Ishikawa (cell line): Measurements from ENCODE around the gene BLOC1S3.

Experiments used
- CEBPB ChIP-seq: IDR thresholded peaks from 2 replicates; pipeline ENCODE4 v1.6.1; 2012
- CREB1 ChIP-seq: IDR thresholded peaks from 2 replicates; pipeline ENCODE4 v1.6.1; 2012; ENCODE audit warnings: low read depth
- EGR1 ChIP-seq: IDR thresholded peaks from 2 replicates; pipeline ENCODE4 v1.6.1; 2012
- EP300 ChIP-seq: IDR thresholded peaks from 2 replicates; pipeline ENCODE4 v1.6.1; 2012; ENCODE audit warnings: borderline replicate concordance
- FOXM1 ChIP-seq: IDR thresholded peaks from 2 replicates; pipeline ENCODE4 v1.6.1; 2012; ENCODE audit warnings: low read depth, borderline replicate concordance
- MAX ChIP-seq: IDR thresholded peaks from 2 replicates; pipeline ENCODE4 v1.6.1; 2012
- NFIC ChIP-seq: IDR thresholded peaks from 2 replicates; pipeline ENCODE4 v1.6.1; 2012
- RAD21 ChIP-seq: IDR thresholded peaks from 2 replicates; pipeline ENCODE4 v1.6.1; 2012; ENCODE audit warnings: low read depth
- REST ChIP-seq: IDR thresholded peaks from 2 replicates; pipeline ENCODE4 v1.6.1; 2012; ENCODE audit warnings: low read depth, mild to moderate bottlenecking
- TAF1 ChIP-seq: IDR thresholded peaks from 2 replicates; pipeline ENCODE4 v1.6.1; 2012; ENCODE audit warnings: low read depth, mild to moderate bottlenecking
- TCF12 ChIP-seq: IDR thresholded peaks from 2 replicates; pipeline ENCODE4 v1.6.1; 2012; ENCODE audit warnings: low read depth
- TEAD4 ChIP-seq: IDR thresholded peaks from 2 replicates; pipeline ENCODE4 v1.6.1; 2012
- USF1 ChIP-seq: IDR thresholded peaks from 2 replicates; pipeline ENCODE4 v1.6.1; 2012
- YY1 ChIP-seq: IDR thresholded peaks from 2 replicates; pipeline ENCODE4 v1.6.1; 2012; ENCODE audit warnings: low read depth
- ZBTB7A ChIP-seq: IDR thresholded peaks from 2 replicates; pipeline ENCODE4 v1.6.1; 2012; ENCODE audit warnings: low read depth

BLOC1S3 gene

GRCh38 chr19:45150180-45150579 lies 28.4 kb upstream of the BLOC1S3 start:
- TF ChIP-seq FOXM1 (no peak), CREB1 (no peak), MAX (no peak), USF1 (no peak), YY1 (no peak), TAF1 (no peak), TEAD4 (no peak), NFIC (no peak), EGR1 (no peak)

GRCh38 chr19:45150751-45151281 lies 27.8 kb upstream of the BLOC1S3 start:
- TF ChIP-seq CEBPB, result no peak
- peak; percentile 71 for TF ChIP-seq NFIC

GRCh38 chr19:45151320-45151719 lies 27.3 kb upstream of the BLOC1S3 start:
- TF ChIP-seq EP300, result no peak

- TF ChIP-seq MAX (no peak), TEAD4 (no peak), CEBPB (no peak), EGR1 (no peak), RAD21 (no peak), TCF12 (no peak), NFIC (no peak), EP300 (no peak), TAF1 (no peak), USF1 (no peak), YY1 (no peak), FOXM1 (no peak), ZBTB7A (no peak), REST (no peak), CREB1 (no peak)
Observed at GRCh38 chr19:45151821-45152503, 26.6 kb upstream of the BLOC1S3 start.

GRCh38 chr19:45152504-45153338 lies 25.9 kb upstream of the BLOC1S3 start:
- TF ChIP-seq EP300 (no peak), ZBTB7A (no peak), RAD21 (no peak), MAX (no peak), REST (no peak), NFIC (no peak), CREB1 (no peak), TCF12 (no peak), USF1 (no peak), FOXM1 (no peak), TAF1 (no peak), EGR1 (no peak), YY1 (no peak), CEBPB (no peak), TEAD4 (no peak)
